GM19467 (cell line): ENCODE results near the gene SLC35E3.

ENCODE experiments used
- ATAC-seq: cut with Tn5 transposase; IDR thresholded peaks from one replicate; pipeline ENCODE4 v1.9.1; 2021; ENCODE audit warnings: mild to moderate bottlenecking, moderate library complexity; ENCODE audit not compliant: unreplicated experiment

The SLC35E3 gene

DNA sequence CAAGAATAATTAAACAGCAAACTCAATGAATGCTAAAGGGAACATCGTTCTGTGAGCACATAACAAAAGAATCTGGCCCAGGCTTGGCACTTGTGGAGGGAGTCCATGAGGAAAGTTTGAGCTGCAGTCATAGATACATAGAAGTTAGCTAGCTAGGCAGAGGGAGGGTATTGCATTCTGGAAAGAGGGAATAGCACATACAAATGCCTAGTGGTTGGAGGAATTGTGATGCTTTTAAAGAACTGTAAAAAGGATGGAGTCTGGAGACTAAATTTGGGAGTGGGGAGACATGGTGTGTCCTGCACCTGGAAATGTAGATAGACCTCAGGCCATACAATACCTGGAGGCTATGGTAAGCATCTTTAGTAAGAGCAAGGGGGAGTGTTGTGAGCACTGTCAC, 24.0 kb downstream of the SLC35E3 start:
- ATAC-seq, result no peak

DNA sequence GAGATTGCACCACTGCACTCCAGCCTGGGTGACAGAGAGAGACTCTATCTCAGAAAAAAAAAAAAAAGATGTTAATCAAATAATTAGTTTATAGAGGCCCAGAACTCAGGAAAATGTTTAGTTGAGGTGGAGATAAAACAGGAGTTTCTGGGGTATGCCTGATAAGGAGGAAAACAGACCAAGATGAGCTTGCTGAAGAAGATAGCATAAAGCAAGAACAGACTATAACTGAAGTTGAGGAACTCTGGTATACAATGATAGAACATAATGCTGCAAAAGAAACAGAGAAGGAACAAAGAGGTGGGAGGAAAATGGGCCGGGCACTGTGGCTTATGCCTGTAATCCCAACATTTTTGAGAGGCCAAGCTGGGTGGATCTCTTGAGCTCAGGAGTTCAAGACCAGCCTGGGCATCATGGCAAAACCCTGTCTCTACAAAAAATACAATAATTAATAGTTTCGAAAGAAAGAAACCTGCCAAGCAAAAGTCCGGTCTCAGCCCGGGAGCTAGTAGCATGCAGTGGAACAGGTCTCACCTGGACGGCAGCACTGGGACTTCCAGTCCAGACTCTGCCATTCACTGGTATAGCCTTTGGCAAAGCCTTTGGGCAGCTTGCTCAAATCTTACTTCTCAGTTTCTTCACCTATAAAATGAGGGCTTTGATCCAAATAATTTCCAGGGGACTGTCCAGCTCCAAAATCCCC, 25.4 kb downstream of the SLC35E3 start:
- no peak for ATAC-seq

DNA sequence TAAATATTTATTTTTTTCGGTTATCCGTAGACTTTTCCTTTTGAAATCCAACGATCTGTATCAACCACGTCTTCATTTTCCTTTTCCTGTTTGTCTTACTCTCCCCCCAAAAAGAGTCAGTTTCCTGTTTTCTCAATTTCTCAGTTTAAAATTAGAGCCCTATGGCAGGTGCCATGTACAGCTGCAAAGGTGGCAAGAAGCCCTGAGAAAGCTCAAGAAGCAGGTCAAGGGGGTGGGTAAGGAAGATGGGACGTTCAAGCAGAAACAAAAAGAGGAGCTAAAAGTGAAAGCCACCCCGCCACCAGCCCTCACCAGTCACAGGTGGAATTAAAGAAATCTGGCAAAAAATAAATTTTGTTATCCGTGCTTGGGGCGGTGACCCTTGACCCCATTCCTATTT, 26.7 kb downstream of the SLC35E3 start:
- no peak for ATAC-seq

DNA sequence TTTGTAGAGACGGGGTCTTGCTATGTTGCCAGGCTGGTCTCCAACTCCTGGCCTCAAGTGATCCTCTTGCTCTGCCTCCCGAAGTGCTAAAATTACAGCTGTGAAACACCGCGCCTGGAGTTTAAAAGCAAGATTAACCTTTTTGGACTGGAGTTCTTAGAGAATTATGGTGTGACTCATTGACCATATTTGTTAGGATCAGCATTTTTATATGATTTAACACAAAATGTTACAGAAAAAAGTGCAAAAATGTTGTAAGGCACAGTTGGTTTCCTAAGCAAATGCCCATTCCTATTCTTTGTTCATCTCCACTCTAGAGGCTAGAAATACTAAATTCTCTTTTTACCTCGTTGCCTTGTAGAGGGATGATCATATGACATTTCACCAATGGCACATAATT, 27.6 kb downstream of the SLC35E3 start:
- ATAC-seq, result no peak

DNA sequence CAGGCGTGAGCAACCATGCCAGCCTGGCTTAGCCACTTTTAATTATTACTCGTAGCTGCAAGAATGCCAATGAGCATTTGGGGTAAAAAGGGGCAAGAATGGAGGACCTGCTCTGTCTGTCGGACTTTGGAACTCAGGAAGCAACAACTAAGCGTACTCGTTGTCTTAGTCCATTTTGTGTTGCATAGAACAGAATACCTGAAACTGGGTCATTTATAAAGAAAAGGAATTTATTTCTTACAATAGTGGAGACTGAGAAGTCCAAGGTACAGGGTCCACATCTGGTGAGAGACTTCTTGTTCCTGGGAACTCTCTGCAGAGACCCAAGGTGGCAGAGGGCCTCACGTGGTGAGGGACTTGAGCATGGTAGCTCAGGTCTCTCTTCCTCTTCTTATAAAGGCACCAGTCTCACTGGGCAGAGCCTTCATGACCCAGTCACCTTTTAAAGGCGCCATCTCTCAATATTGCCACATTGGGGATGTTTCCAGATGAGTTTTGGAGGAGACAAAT, 29.2 kb downstream of the SLC35E3 start:
- ATAC-seq, result no peak

DNA sequence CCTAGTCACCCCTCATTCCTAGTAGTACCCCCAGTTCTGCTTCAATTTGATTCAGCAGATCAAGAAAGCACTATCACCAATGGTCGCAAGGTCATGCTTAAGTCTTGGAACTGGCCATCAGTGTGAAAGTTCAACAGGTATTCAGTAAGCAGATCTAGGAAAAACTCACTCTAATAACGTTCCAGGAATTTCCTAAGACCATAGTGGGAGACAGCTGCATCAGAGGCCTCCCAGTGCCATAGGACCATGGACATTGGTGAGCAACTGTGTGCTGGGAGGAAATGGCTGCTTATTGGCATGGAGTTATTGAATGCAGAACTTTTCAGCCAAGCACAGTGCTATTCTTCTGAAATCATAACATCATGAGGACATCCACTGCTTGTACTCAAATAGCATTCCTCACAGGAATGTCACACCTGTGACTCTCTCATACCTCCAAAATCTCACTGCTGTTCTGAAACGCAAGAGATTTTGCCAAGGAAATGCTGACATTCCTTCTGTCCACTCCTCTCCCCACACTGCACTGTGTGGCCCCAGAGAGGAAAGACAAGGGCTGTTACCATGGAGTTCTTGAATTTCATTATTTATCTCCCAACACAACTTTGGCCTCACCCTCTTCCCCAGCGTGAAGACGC, 31.1 kb downstream of the SLC35E3 start:
- no peak for ATAC-seq

DNA sequence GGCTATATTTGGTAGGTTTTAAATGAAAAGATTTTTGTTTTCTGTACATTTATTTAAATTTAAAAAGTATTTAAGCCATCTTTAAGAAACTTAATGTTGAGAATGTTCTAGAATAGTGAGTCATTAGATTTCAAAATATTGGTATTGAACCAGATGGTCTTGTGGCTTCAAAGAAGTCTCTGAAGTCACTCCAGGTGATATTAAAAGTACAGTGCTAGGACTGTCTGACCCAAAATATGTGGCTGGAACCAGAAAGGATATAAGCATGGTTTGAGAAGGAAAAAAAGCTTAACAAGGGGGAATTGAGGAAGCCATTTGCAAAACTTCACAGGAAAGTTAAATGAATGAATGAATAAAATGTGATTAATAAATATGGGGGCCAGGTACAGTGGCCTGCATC, 33.3 kb downstream of the SLC35E3 start:
- ATAC-seq, result no peak

DNA sequence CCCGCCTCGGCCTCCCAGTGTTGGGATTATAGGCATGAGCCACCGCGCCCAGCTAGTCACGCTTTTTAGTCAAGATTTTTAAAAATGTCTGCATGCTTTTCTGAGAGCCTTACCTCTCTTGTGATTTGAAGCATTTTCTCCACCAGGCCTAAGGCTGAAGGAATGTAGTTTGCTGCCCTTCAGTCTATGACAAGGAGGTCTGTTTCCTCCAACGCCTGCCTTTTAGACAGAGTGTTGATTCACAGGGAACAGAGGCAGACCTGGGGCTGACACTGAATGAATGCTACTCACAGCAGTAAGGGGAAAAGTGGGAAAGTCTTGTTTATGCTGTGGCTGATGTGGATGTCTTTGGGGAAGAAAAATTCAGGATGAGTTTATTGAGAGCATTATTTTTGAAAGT, 34.8 kb downstream of the SLC35E3 start:
- ATAC-seq, result no peak

DNA sequence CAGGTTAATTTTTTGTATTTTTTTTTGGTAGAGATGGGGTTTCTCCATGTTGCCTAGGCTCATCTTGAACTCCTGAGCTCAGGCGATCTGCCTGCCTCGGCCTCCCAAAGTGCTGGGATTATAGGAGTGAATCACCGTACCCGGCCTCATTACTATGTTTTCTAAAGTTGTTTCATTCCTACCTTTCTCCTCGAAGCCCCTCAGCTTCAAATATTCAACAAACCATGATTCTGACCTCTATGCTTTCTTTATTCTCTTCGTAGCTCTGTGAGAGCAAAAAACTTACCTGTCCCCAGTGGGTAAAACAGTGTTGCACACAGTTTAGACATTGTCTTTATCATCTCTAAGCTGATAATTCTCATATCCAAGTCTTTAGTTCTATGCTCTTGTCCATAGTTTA, 35.8 kb downstream of the SLC35E3 start:
- no peak for ATAC-seq

DNA sequence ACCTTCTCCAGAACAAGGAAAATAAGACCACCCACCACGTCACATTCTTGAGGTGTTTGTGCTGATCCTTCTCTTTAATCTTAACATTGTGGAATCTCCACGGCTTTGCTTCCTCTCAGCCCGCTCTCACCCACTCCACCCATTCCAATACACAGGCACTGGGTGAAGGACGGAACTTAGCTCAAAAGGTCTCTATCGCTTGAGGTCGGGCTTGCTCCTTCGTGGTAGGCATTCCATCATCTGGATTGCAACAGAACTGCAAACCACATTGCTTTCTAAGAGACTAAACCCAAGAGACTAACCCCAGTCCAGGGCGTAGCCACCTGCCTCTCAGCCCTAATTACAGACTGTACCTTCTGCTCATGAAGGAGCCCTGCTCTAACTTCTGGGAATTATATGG, 38.0 kb downstream of the SLC35E3 start:
- no peak for ATAC-seq

DNA sequence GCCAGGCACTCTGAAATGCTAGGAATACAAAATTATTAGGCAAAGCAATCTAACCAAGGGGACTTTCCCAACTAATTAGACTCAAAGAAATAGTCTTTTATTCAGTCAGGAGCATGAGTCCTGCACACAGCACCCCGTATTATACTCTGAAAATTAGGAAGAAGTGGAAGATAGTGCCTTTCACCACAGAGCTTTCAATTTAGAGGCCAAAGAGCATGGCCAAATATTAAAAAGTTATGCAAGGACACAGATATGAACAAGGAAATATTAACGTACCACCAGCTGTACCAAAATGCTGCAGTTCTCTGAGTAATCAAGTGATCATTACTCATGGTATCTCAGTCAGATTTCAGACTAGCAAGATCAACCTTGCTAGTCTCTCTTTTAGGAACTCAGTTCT, 39.4 kb downstream of the SLC35E3 start:
- no peak for ATAC-seq

DNA sequence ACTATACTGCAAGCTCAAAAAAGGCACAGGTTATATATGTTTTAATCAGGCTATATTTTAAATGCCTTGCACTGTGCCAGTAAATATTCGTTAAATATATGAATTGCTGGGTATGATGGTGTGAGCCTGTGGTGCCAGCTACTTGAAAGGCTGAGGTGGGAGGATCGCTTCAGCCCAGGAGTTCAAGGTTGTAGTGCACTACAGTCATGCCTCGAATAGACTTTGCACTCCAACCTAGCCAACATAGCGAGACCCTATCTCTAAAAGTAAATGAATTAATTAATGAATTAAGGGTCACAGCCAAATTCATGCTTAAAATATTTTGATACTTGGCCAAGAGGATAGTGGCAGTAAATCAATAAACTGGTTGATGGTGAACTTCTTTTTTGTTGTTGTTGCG, 39.8 kb downstream of the SLC35E3 start:
- ATAC-seq, result no peak

DNA sequence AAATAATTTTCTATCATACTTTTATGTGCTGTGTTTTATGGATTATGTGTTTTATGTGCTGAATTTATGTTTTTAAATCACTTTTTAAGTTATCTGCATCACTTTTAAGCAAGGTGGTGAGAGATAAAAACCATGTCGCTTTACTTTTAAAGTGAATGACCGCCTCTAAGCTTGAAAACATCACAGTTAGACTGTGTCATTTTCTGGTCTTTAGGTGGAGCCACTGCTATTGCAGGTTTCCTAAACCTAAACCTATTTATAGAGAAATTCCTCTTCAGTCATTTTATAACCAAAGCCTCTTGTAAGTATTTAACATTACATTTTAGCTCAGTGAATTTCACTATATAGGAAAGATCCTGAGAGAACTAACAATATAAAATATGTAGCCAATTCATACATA, 41.0 kb downstream of the SLC35E3 start:
- no peak for ATAC-seq

DNA sequence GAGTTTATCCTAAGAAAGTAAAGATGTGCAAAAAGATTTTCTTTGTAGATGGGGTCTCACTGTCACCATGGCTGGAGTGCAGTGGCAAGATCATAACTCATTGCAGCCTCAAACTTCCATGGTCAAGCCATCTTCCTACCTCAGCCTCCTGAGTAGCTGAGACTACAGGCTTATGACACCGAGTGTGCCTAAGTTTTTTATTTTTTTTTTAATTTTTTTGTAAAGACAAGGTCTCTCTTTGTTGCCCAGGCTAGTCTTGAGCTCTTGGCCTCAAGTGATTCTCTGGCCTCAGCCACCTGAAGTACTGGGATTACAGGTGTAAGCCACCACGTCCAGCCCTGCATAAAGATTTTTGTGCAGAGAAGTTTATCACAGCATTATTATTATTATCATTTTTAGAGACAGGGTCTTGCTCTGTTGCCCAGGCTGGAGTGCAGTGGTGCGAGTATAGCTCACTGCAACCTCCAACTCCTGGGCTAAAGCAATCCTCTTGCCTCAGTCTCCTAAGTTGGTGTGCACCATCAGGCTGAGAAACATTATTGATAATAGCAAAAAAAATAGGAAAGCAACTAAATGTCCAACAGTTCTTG, 42.7 kb downstream of the SLC35E3 start:
- ATAC-seq, result no peak

DNA sequence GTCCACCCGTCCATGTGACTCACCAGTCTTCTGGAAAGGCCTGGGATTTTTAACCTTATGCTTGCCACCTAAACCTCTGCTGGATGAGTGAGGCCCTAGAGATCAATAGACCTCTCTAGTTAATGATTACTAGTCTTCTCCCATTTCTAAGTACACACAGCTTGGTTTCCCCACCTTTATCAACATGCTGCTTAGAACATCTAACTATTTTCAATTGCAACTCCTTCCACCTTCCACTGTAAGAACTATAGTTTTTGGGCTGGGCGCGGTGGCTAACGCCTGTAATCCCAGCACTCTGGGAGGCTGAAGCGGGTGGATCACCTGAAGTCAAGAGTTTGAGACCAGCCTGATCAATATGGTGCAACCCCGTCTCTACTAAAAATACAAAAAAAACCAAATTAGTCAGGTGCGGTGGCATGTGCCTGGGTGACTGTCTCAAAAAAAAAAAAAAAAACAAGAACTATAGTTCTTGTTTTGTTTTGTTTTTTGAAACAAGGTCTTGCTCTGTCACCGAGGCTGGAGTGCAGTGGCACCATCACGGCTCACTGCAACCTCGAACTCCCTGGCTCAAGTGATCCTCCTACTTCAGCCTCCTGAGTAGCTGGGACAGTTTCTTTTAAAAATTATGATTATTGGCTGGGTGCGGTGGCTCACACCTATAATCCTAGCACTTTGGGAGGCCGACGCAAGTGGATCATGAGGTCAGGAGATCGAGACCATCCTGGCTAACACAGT, 43.3 kb downstream of the SLC35E3 start:
- no peak for ATAC-seq

DNA sequence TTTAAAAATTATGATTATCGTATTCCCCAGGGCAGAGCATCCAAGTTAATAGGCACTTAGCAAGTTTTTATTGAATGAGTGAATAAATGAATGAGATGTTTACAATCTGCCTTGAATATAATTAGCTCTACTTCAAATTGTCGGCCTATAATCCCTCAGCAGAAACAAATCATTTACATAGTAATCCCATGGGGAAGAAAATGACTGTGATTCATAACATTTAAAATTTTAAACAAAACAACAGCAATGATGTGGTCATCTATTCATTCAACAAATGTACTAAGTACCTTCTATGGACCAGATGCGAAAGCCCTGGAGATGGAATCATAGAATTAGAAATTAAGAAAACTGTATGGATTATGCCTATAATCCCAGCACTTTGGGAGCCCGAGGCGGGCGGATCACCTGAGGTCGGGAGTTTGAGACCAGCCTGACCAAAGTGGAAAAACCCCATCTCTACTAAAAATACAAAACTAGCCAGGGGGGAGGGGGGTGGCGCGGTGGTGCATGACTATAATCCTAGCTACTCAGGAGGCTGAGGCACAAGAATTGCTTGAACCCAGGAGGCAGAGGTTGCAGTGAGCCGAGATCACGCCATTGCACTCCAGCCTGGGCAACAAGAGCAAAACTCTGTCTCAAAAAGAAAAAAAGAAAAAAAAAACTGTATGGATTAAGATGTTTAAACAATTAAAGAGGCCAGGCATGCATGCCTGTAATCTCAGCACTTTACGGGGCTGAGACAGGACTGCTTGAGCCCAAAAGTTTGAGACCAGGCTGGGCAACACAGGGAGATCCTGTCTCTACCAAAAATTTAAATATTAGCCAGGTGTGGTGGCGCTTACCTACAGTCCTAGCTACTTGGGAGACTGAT, 44.3 kb downstream of the SLC35E3 start:
- no peak for ATAC-seq

DNA sequence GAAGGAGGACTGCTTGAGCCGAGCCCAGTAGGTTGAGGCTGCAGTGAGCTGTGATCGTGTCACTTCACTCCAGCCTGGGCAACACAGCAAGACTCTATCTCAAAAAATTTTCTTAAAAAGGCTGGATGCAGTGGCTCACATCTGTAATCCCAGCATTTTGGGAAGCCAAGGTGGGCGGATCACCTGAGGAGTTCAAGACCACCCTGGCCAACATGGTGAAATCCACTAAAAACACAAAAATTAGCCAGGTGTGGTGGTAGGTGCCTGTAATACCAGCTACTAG, 44.9 kb downstream of the SLC35E3 start:
- no peak for ATAC-seq

DNA sequence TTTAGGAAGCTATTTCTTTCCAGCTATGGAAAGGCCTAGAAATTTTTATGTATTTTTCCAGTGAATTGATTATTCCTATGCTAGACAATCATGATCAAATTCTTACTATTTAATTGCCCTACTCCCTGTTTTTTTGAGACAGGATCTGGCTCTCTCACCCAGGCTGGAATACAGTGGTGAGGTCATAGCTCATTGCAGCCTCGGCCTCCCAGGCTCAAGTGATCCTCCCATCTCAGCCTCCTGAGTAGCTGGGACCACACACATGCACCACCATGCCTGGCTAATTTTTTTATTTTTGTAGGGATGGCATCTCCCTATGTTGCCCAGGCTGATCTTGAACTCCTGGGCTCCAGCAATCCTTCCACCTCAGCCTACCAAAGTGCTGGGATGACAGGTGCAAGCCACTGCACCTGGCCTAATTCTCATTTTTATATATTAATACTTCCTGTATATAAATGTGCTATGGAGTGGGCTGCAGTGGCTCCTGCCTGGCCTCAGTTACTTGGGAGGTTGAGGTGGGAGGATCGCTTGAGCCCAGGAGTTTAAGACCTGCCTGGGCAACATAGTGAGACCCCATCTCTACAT, 46.0 kb downstream of the SLC35E3 start:
- ATAC-seq, result no peak

DNA sequence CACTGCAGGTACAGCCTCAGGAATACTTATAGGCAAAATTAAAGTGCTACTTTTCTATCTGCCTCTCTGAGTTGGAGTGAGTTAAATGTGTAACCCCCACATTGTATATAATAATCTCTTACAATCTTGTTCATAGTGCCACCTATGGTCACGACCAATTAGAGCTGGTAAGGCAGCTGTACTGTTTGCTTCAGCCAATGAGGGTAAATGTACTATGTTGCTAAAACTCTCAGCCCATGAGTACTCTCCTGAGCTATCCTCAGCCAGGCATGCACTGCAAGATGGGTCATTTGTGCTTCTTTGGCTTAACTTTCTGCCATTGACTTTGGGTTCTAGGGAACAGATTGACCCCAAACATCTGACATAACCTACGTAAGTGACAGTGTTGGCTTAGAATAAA, 47.0 kb downstream of the SLC35E3 start:
- ATAC-seq, result peak; percentile 93

DNA sequence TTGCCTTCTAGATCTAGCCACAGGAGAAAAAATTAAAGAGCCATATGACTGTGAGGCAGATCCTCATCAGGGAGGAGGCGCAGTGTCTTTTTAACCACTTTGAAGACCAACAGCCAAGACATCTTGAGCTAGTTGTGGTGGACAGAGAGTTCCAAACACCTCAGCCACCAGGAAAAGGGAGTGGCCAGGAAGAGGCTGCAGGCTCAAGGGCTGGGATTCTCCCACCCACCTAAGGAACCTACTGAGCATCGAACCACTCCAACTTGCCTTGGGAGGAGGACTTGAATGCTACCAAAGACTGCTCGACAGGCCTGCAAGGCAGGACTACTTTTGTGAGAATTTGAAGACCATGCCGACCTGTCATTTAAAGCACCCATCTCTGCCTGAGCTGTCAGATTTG, 47.5 kb downstream of the SLC35E3 start:
- no peak for ATAC-seq
